HEK293T (cell line): ENCODE data around the gene SPDYE4.

ENCODE experiments used
- CTCF ChIA-PET: fragments of 350-600 bp; formaldehyde crosslinking; extraction: SDS; loops from one replicate; lab custom pipeline; 2021; ENCODE audit warnings: antibody characterized with exemption, inconsistent platforms; lab: Yijun Ruan, JAX
- POLR2A ChIA-PET: fragments of 350-600 bp; formaldehyde crosslinking; extraction: SDS; loops from one replicate; lab custom pipeline; 2020; ENCODE audit warnings: antibody characterized with exemption, inconsistent platforms; lab: Yijun Ruan, JAX
- DNase-seq: peaks from one replicate; pipeline ENCODE4 v3.0.0; 2012; ENCODE audit warnings: mixed read lengths; ENCODE audit errors: extremely low spot score
- ARNT ChIP-seq: fragments of 450-650 bp; IDR thresholded peaks from 2 replicates; pipeline ENCODE4 v1.6.1; 2017; ENCODE audit warnings: mild to moderate bottlenecking
- BHLHE40 ChIP-seq: fragments of 450-650 bp; IDR thresholded peaks from 2 replicates; pipeline ENCODE4 v1.6.1; 2016; ENCODE audit warnings: mild to moderate bottlenecking, moderate library complexity, borderline replicate concordance
- CTBP1 ChIP-seq: fragments of 450-650 bp; IDR thresholded peaks from 2 replicates; pipeline ENCODE4 v1.6.1; 2016; ENCODE audit warnings: borderline replicate concordance
- ELF4 ChIP-seq: fragments of 450-650 bp; IDR thresholded peaks from 2 replicates; pipeline ENCODE4 v1.6.1; 2017; ENCODE audit warnings: antibody characterized with exemption
- FOXA1 ChIP-seq: fragments of 450-650 bp; IDR thresholded peaks from 2 replicates; pipeline ENCODE4 v1.6.1; 2016; ENCODE audit warnings: mild to moderate bottlenecking
- FOXK2 ChIP-seq: fragments of 450-650 bp; IDR thresholded peaks from 2 replicates; pipeline ENCODE4 v1.6.1; 2016; ENCODE audit warnings: mild to moderate bottlenecking
- FOXM1 ChIP-seq: fragments of 450-650 bp; IDR thresholded peaks from 2 replicates; pipeline ENCODE4 v1.6.1; 2017; ENCODE audit warnings: mild to moderate bottlenecking, borderline replicate concordance
- HDGF ChIP-seq: fragments of 450-650 bp; IDR thresholded peaks from 2 replicates; pipeline ENCODE4 v1.6.1; 2017; ENCODE audit warnings: antibody characterized with exemption, borderline replicate concordance
- L3MBTL2 ChIP-seq: fragments of 450-650 bp; conservative IDR thresholded peaks from 2 replicates; pipeline ENCODE4 v1.6.1; 2016; ENCODE audit warnings: mild to moderate bottlenecking
- LEF1 ChIP-seq: fragments of 450-650 bp; IDR thresholded peaks from 2 replicates; pipeline ENCODE4 v1.6.1; 2017; ENCODE audit warnings: mild to moderate bottlenecking, borderline replicate concordance
- NFRKB ChIP-seq: fragments of 450-650 bp; IDR thresholded peaks from 2 replicates; pipeline ENCODE4 v1.6.1; 2016; ENCODE audit warnings: mild to moderate bottlenecking, moderate library complexity
- PKNOX1 ChIP-seq: fragments of 450-650 bp; IDR thresholded peaks from 2 replicates; pipeline ENCODE4 v1.6.1; 2016
- SP1 ChIP-seq: fragments of 450-650 bp; IDR thresholded peaks from 2 replicates; pipeline ENCODE4 v1.6.1; 2017
- SUZ12 ChIP-seq: fragments of 450-650 bp; IDR thresholded peaks from 2 replicates; pipeline ENCODE4 v1.6.1; 2016; ENCODE audit warnings: mild to moderate bottlenecking
- TARDBP ChIP-seq: fragments of 450-650 bp; IDR thresholded peaks from 2 replicates; pipeline ENCODE4 v1.6.1; 2016
- ZNF384 ChIP-seq: fragments of 450-650 bp; IDR thresholded peaks from 2 replicates; pipeline ENCODE4 v1.6.1; 2016

The SPDYE4 gene

GRCh38 chr17:8736796-8737195 lies 21.6 kb downstream of the SPDYE4 start:
- POLR2A ChIA-PET, result no interaction called here
- no peak for DNase-seq
- CTCF ChIA-PET, result no interaction called here
- TF ChIP-seq BHLHE40, result no peak
- TF ChIP-seq CTBP1, result no peak
- TF ChIP-seq SUZ12, result no peak
- no peak for TF ChIP-seq ARNT
- no peak for TF ChIP-seq SP1
- TF ChIP-seq TARDBP, result no peak
- TF ChIP-seq FOXM1, result no peak
- no peak for TF ChIP-seq ZNF384
- TF ChIP-seq FOXA1, result no peak
- no peak for TF ChIP-seq HDGF
- TF ChIP-seq NFRKB, result no peak
- TF ChIP-seq ELF4, result no peak
- TF ChIP-seq L3MBTL2, result no peak
- no peak for TF ChIP-seq LEF1
- no peak for TF ChIP-seq FOXK2
- TF ChIP-seq PKNOX1, result no peak

- TF ChIP-seq SUZ12, result no peak
- TF ChIP-seq CTBP1, result no peak
- TF ChIP-seq FOXK2, result no peak
- TF ChIP-seq ZNF384, result no peak
- no peak for TF ChIP-seq TARDBP
- no peak for TF ChIP-seq SP1
- no peak for TF ChIP-seq FOXM1
- TF ChIP-seq L3MBTL2, result no peak
- no peak for TF ChIP-seq HDGF
- TF ChIP-seq NFRKB, result no peak
- TF ChIP-seq ARNT, result no peak
- TF ChIP-seq LEF1, result no peak
- TF ChIP-seq PKNOX1, result no peak
- no peak for TF ChIP-seq FOXA1
- no peak for TF ChIP-seq ELF4
- no peak for TF ChIP-seq BHLHE40
- POLR2A ChIA-PET, result no interaction called here
- CTCF ChIA-PET, result no interaction called here
- no peak for DNase-seq
Observed at GRCh38 chr17:8736362-8736761, 22.0 kb downstream of the SPDYE4 start.

GRCh38 chr17:8735336-8735939 lies 22.9 kb downstream of the SPDYE4 start:
- ChIA-PET POLR2A (no interaction called here), CTCF (no interaction called here)
- DNase-seq, result no peak

GRCh38 chr17:8734876-8735275 lies 23.5 kb downstream of the SPDYE4 start:
- POLR2A ChIA-PET, result no interaction called here

More at GRCh38 chr17:8735336-8735939, 22.9 kb downstream of the SPDYE4 start:
- TF ChIP-seq L3MBTL2 (no peak), CTBP1 (no peak), NFRKB (no peak), ELF4 (no peak), ZNF384 (no peak), FOXM1 (no peak), SUZ12 (no peak), ARNT (no peak), BHLHE40 (no peak)

GRCh38 chr17:8732406-8733085 lies 25.8 kb downstream of the SPDYE4 start:
- DNase-seq, result no peak
- ChIA-PET POLR2A (no interaction called here), CTCF (no interaction called here)
- TF ChIP-seq SUZ12 (no peak), SP1 (no peak), FOXK2 (no peak), ARNT (no peak), FOXA1 (no peak), CTBP1 (no peak), PKNOX1 (no peak), ELF4 (no peak), NFRKB (no peak), ZNF384 (no peak), BHLHE40 (no peak), L3MBTL2 (no peak), TARDBP (no peak)

More at GRCh38 chr17:8734876-8735275, 23.5 kb downstream of the SPDYE4 start:
- TF ChIP-seq SP1, result no peak
- TF ChIP-seq HDGF, result no peak
- DNase-seq, result no peak
- CTCF ChIA-PET, result interaction anchor here (0.7 kb wide), 1 partner anchor 257 kb away, joined by 3 read pairs; no protein-coding TSS in a partner anchor

GRCh38 chr17:8729860-8730259 lies 28.5 kb downstream of the SPDYE4 start:
- ChIA-PET CTCF (no interaction called here), POLR2A (no interaction called here)
- TF ChIP-seq NFRKB (no peak), ARNT (no peak), CTBP1 (no peak), FOXA1 (no peak), HDGF (no peak), BHLHE40 (no peak), PKNOX1 (no peak), LEF1 (no peak), L3MBTL2 (no peak), ELF4 (no peak)
- no peak for DNase-seq
